GM12891 (cell line): ENCODE data around the gene PLIN5.

Source experiments
- POLR2A ChIP-seq: IDR thresholded peaks from 2 replicates; pipeline ENCODE4 v1.6.1; 2011; ENCODE audit warnings: low read depth, low read length, control low read depth
- POLR2AphosphoS5 ChIP-seq: IDR thresholded peaks from 2 replicates; pipeline ENCODE4 v1.6.1; 2011; ENCODE audit warnings: low read depth, low read length, control low read depth
- TAF1 ChIP-seq: IDR thresholded peaks from 2 replicates; pipeline ENCODE4 v1.6.1; 2011; ENCODE audit warnings: low read depth, low read length, control low read depth

DNA sequence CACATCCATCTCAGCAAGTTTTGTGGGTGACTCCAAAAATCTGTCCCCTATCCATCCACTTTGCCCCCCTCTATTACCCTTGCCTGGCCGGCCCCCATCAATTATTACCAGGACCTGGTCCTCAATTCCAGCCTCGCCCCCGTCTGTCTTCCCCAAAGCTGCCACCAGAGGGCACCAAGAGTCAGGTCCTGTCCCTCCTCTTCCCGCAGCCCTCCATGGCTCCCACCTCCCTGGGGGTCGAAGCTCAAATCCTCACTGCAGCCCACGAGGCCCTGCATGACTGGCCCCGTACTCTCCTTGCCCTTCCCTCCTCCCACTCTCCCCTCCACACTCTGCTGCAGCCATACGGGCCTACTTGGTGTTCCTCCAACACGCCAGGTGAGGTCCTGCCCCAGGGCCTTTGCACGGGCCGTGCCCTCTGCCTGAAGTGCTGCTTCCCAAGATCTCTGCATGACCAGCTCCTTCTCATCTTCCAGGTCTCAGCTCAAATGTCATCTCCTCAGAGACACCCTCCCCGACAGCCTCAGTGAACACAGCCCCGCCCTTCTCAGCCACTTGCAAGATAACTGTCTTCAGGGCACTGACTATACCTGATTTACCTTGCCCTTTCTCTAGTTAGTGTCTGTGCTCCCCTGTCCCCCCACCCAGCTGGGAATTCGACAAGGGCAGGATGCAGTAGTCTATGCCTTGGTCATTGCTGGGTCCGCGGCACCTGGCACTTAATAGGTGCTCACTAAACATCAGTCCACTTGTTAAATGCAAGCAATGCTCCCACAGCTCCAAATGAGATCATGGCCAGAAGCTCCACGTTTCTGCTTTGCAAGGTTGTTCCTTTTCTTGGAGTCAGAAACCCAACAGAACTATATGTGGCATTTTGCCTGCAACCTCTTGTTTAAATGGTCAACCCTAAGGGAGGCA is 41.3 kb upstream of the PLIN5 start:
- TF ChIP-seq POLR2AphosphoS5 (no peak), POLR2A (no peak), TAF1 (no peak)
